Activated naive CD4-positive, alpha-beta T cell treated with anti-CD3 and anti-CD28 coated beads, Interleukin-2, amount 10 ng/mL, durations not matched to agents 7 days and 5 days (primary cell): ENCODE measurements around the gene MCAT.
"Not testable (repeated sequence)": the region's sequence is repeated elsewhere in the genome, so short reads cannot be mapped to it uniquely, and the experiment has no call there.

Source experiments
- CTCF ChIA-PET: fragments of 350-600 bp; sonication (Branson Sonifier 250); formaldehyde crosslinking; loops from one replicate; lab custom pipeline; 2021; ENCODE audit warnings: antibody characterized with exemption; lab: Charles Lee
- DNase-seq: peaks from one replicate; pipeline ENCODE4 v3.0.0-alpha.2; 2020
- H3K27ac Mint-ChIP-seq: one replicate; pipeline ENCODE4 v1.8.0; 2021; ENCODE audit warnings: mild to moderate bottlenecking, moderate library complexity, mixed read lengths
- H3K27me3 Mint-ChIP-seq: one replicate; pipeline ENCODE4 v1.8.0; 2021; ENCODE audit warnings: mild to moderate bottlenecking, mixed read lengths
- H3K36me3 Mint-ChIP-seq: one replicate; pipeline ENCODE4 v1.8.0; 2021; ENCODE audit warnings: mixed read lengths
- H3K4me1 Mint-ChIP-seq: one replicate; pipeline ENCODE4 v1.8.0; 2021; ENCODE audit warnings: mixed read lengths
- H3K4me3 Mint-ChIP-seq: one replicate; pipeline ENCODE4 v1.8.0; 2021; ENCODE audit warnings: mild to moderate bottlenecking, moderate library complexity, mixed read lengths
- H3K9me3 Mint-ChIP-seq: one replicate; pipeline ENCODE4 v1.8.0; 2021; ENCODE audit warnings: mixed read lengths

Gene MCAT

DNA sequence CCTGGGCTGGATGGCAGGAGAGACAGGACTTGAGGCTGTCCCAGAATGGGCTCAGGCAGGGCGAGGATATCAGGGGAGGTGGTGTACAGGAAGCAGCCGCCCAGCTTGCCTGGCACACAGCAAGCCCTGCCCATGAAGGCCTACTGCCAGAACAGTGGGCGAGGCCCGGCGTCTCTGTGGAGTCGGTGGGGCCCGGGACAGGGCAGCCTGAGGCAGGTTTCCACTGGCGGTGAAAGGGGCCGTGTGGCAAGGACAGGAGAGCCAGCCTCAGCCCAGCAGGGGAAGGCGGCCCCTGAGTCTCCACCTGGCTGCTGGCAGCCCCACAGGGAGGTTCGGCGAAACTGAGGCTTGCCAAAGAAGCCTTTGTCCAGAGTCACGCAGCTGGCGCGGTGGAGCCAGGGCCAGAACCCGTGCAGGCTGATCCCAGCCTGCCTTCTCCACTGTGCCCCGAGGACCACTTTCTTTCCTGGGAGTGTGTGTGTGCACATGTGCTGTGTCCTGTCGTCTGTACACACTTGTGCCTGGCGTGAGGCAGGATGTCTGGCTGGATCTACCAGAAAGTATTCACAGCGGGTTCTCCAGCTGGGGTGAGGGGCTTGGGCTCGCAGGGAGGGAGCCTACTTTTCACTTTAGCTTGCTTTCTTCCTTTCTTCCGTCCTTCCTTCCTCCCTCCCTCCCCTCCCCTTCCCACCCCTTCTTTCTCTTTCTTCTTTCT lies 9.3 kb upstream of the MCAT start:
- H3K27me3 Mint-ChIP-seq, result no peaks in the 10 kb centered on the region
- DNase-seq, result peak; percentile 77
- peak overlapping the region; percentile 88 for H3K4me3 Mint-ChIP-seq

DNA sequence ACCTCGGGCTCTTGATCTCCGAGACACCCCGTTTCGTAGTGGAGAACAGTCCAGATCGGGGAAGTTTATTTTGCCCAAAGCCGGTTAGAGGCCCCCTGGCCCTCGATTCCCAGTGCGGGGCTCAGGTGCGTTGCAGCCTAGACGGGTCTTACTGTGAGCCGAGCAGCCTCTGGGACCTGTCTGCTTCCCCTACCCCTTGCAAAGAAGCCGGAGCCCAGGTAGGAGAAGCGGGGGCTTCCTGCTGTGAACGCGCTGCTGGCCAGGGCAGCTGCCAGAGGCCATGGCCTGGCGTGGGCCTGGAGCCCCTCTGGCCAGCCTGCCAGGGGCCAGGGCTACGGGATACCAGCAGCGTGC lies 8.8 kb upstream of the MCAT start:
- Mint-ChIP-seq H3K9me3 (no peaks in the 10 kb centered on the region), H3K4me3 (peak overlapping the region; percentile 88), H3K4me1 (peaks cover 42% of the 10 kb centered on the region), H3K27ac (peak overlapping the region; percentile 86), H3K36me3 (peaks cover 2% of the 10 kb centered on the region), H3K27me3 (no peaks in the 10 kb centered on the region)
- no peak for DNase-seq
- CTCF ChIA-PET, result no interaction called here

More for the DNA sequence above, 9.3 kb upstream of the MCAT start:
- CTCF ChIA-PET, result no interaction called here
- Mint-ChIP-seq H3K36me3 (peaks cover 2% of the 10 kb centered on the region), H3K9me3 (no peaks in the 10 kb centered on the region), H3K4me1 (peaks cover 37% of the 10 kb centered on the region), H3K27ac (peak overlapping the region; percentile 86)

DNA sequence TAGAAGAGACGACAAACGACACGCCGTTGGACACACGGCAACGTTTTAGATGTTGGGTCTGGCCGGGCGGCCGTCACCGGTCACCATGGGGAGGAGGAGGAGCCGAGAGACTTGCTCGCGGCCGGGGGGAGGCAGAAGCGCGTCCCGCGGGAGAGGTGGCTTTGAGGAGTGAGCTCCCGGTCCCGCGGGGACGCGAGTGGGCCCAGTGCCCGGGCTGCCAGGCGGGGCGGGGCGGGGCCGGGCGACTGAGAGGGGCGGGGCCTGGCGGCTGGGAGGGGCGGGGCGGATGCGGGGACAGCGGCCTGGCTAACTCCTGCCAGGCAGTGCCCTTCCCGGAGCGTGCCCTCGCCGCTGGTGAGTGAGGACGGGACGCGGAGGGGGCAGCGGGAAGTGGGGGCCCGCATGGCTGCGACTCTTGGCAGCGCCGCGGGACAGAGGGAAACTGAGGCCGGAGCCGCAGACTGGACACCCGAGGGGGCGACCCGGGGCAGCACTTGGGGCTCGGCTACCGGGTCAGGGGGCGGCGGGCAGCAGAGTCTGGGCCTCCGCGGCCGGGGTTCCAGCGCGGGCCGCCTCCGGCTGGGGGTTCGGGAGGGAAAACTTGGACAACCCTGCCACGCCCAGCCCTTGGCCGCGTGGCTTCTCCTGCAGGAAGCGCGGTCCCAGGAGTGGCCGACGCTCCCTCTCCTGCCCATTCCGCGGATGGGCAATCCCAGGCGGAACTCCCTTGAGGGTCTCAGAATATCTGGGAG lies 8.2 kb upstream of the MCAT start, which contains the start of gene TSPO:
Gene TSPO, plus strand, starts transcription at position 309 of the 752 bp plus-strand sequence. CDS start 7,680 bp downstream, outside the sequence.
- DNase-seq, result peak; percentile 74
- CTCF ChIA-PET, result interaction anchor here (0.9 kb wide), 1 partner anchor 8 kb away, joined by 3 read pairs; no protein-coding TSS in a partner anchor

DNA sequence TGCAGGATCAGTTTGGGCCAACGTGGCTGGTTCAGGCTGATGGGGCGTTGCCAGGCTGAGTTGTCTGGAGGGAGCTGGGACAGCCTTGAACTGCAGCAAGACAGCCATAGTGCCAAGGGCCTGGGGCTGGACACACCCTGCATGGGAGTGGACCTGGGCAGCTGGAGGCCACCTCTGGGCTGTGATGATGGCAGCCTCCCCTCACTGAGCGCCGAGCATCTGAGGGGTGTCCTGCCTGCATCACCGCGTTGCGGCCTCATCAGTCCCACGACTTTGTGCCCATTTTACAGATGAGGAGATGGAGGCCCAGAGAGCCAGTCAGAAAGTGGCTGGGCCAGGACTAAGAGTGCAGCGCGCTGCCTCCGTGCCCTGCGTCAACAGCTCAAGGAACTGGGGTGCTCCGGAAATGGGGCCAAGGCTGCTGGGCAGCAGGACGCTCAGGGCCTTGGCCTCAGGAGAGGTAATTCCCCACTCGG lies 7.6 kb upstream of the MCAT start:
- H3K9me3 Mint-ChIP-seq, result no peaks in the 10 kb centered on the region
- peak overlapping the region; percentile 90 for H3K27ac Mint-ChIP-seq
- CTCF ChIA-PET, result interaction anchor here (0.9 to 1.1 kb wide), 2 partner anchors 8 to 61 kb away, joined by 3 read pairs; no protein-coding TSS in a partner anchor
- no peaks in the 10 kb centered on the region for H3K36me3 Mint-ChIP-seq
- peak overlapping the region; percentile 88 for H3K4me3 Mint-ChIP-seq
- DNase-seq, result no peak
- peaks cover 47% of the 10 kb centered on the region for H3K4me1 Mint-ChIP-seq
- no peaks in the 10 kb centered on the region for H3K27me3 Mint-ChIP-seq

More for the DNA sequence above, 8.2 kb upstream of the MCAT start, which contains the start of gene TSPO:
- Mint-ChIP-seq H3K27me3 (no peaks in the 10 kb centered on the region), H3K27ac (peak within 1 kb of the TSS; percentile 90), H3K9me3 (no peaks in the 10 kb centered on the region), H3K36me3 (peaks cover 2% of the 10 kb centered on the region), H3K4me3 (peak within 1 kb of the TSS; percentile 88), H3K4me1 (peaks cover 45% of the 10 kb centered on the region)

DNA sequence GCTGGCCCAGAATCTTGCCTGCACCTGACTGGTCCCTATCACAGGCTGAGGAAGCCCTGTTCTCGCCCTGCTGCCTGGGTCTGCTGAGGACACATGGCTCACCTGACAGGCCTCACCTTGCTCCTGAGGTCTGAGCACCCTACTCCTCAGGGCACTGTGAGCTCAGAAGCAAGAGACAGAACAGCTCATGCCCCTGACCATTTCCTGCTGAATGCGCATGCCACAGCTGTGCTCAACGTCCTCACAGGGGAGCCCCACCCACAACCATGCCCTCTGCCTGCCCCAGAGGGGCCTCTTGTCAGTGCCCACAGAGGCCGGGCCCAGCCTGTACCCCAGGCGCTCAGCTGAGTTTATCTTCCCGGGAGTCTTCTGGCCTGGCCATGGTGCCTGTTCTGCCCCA lies 5.4 kb upstream of the MCAT start:
- no peak for DNase-seq
- CTCF ChIA-PET, result no interaction called here
- H3K4me3 Mint-ChIP-seq, result no peak overlapping the region
- H3K27ac Mint-ChIP-seq, result no peak overlapping the region
- no peaks in the 10 kb centered on the region for H3K9me3 Mint-ChIP-seq
- no peaks in the 10 kb centered on the region for H3K36me3 Mint-ChIP-seq
- peaks cover 50% of the 10 kb centered on the region for H3K4me1 Mint-ChIP-seq
- H3K27me3 Mint-ChIP-seq, result no peaks in the 10 kb centered on the region

DNA sequence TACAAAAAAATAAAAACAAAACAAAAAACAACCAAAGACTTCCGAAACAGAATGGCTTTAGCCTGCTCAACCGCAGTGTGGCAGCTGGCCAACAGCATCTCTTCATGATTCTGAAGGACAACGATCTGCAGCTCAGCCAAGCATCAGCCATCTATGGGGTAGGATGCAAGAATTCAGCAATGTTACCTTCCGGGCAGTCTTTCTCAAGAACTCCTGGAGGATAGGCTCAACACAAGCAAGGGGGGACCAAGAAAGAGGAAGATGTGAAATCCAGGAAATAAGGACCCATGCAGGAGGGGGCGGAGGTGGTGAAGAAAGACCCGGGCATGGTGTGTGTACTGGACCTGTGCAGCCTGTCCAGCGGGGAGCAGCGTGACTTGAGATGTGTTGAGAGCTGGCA lies 4.6 kb upstream of the MCAT start:
- H3K9me3 Mint-ChIP-seq, result no peaks in the 10 kb centered on the region
- peak overlapping the region; percentile 52 for H3K4me3 Mint-ChIP-seq
- H3K27ac Mint-ChIP-seq, result no peak overlapping the region
- no peak for DNase-seq
- H3K27me3 Mint-ChIP-seq, result no peaks in the 10 kb centered on the region
- no peaks in the 10 kb centered on the region for H3K36me3 Mint-ChIP-seq
- H3K4me1 Mint-ChIP-seq, result peaks cover 50% of the 10 kb centered on the region
- CTCF ChIA-PET, result no interaction called here

DNA sequence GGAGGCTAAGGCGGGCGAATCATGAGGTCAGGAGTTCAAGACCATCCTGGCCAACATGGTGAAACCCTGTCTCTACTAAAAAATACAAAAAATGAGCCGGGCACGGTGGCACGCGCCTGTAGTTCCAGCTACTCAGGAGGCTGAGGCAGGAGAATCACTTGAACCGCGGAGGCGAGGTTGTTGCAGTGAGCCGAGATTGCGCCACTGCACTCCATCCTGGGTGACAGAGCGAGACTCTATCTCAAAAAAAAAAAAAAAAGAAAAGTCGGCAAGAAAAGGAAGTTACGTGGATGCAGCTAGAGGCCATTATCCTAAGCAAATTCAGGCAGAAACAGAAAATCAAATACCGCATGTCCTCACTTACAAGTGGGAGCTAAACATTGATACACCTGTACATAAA lies 3.1 kb upstream of the MCAT start:
- CTCF ChIA-PET, result interaction anchor here (0.6 kb wide), 1 partner anchor 41 kb away, joined by 3 read pairs; the partner anchor contains the start of gene TTLL12
- DNase-seq, H3K9me3 Mint-ChIP-seq, H3K27me3 Mint-ChIP-seq, H3K27ac Mint-ChIP-seq, H3K36me3 Mint-ChIP-seq, H3K4me3 Mint-ChIP-seq: not testable (repeated sequence)
- H3K4me1 Mint-ChIP-seq, result peaks cover 56% of the 10 kb centered on the region

DNA sequence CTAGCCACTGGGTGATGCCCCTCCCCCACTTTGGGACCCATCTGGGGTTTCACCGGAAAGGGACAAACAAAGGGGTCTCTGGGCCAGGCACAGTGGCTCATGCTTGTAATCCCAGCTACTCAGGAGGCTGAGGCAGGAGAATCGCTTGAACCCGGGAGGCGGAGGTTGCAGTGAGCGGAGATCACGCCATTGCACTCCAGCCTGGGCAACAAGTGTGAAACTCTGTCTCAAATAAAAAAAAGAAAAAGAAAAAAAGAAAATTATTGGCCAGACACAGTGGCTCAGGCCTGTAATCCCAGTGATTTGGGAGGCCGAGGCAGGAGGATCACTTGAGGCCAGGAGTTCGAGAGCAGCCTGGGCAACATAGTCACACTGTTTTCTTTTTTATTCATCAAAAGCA lies 2.2 kb upstream of the MCAT start:
- H3K4me3 Mint-ChIP-seq, DNase-seq, H3K27ac Mint-ChIP-seq, H3K27me3 Mint-ChIP-seq, CTCF ChIA-PET, H3K9me3 Mint-ChIP-seq, H3K36me3 Mint-ChIP-seq: not testable (repeated sequence)
- H3K4me1 Mint-ChIP-seq, result peaks cover 57% of the 10 kb centered on the region

DNA sequence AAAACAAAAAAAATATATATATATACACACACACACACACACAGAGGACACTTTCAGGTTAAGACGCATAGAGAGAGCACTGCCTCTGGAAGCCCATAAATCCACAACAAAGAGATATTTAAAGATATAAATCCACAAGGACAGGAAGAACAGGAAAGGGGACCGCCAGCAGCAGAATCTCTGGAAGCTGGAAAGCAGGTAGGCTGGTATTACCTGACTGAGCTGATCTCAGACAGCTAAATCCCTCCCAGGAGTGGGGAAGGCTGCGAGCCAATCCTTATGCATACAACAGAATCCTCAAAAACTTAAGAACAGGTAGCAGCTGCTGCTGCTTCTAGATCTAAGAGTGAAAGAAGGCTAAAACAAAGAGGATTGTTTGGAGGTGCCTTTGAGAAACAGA lies 1.8 kb upstream of the MCAT start:
- peaks cover 5% of the 10 kb centered on the region for H3K36me3 Mint-ChIP-seq
- no peaks in the 10 kb centered on the region for H3K27me3 Mint-ChIP-seq
- CTCF ChIA-PET, result no interaction called here
- no peak overlapping the region for H3K4me3 Mint-ChIP-seq
- H3K9me3 Mint-ChIP-seq, result no peaks in the 10 kb centered on the region
- DNase-seq, result no peak
- peaks cover 55% of the 10 kb centered on the region for H3K4me1 Mint-ChIP-seq
- H3K27ac Mint-ChIP-seq, result no peak overlapping the region

DNA sequence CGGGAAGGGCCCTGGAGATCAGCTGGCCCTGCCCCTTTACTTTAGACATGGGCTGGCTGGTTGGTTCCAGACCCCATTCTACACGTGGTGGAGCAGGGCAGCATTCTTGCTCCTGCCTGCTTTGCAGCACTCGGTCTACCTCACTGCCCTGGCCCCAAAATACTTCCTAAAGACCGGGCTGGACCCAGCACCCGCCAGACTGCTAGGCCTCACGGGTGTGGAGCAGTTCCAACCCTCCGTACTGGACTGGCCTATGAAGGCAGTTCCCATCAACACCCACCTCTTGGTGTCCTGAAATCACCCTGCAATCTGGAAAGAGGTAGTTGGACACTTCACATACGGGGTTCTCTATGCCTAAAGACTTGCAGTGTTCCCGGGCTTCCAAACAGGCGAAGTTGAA lies 6.4 kb downstream of the MCAT start:
- Mint-ChIP-seq H3K27me3 (no peaks in the 10 kb centered on the region), H3K9me3 (no peaks in the 10 kb centered on the region), H3K27ac (no peak overlapping the region), H3K4me3 (no peak overlapping the region), H3K4me1 (peaks cover 12% of the 10 kb centered on the region), H3K36me3 (peaks cover 25% of the 10 kb centered on the region)
- DNase-seq, result no peak
- CTCF ChIA-PET, result interaction anchor here (1.4 kb wide), 1 partner anchor 24 kb away, joined by 4 read pairs; no protein-coding TSS in a partner anchor

DNA sequence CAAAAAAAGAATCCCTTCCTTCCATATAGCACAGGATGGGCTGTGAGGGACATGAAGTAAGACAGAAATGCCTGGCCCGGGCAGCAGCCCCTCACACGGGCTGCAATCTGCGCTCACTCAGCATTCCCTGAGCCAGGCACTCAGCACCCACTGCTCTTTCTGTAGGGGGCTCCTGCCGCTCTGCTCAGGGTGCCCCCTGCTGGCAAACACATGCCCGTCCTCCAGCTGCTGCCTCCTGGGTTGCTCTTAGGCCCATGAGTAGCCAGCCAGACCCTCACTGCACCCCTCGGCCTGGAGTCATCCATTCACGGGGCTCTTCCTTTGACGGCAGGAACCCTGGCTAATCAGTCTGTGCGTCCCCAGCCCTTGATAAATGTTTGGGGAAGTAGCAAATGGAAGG lies 6.9 kb downstream of the MCAT start:
- peaks cover 8% of the 10 kb centered on the region for H3K4me1 Mint-ChIP-seq
- H3K4me3 Mint-ChIP-seq, result no peak overlapping the region
- no peaks in the 10 kb centered on the region for H3K27me3 Mint-ChIP-seq
- peak; percentile 59 for DNase-seq
- H3K36me3 Mint-ChIP-seq, result peaks cover 25% of the 10 kb centered on the region
- CTCF ChIA-PET, result interaction anchor here (1.4 kb wide), 1 partner anchor 23 kb away, joined by 4 read pairs; no protein-coding TSS in a partner anchor
- H3K27ac Mint-ChIP-seq, result peak overlapping the region; percentile 19
- no peaks in the 10 kb centered on the region for H3K9me3 Mint-ChIP-seq

DNA sequence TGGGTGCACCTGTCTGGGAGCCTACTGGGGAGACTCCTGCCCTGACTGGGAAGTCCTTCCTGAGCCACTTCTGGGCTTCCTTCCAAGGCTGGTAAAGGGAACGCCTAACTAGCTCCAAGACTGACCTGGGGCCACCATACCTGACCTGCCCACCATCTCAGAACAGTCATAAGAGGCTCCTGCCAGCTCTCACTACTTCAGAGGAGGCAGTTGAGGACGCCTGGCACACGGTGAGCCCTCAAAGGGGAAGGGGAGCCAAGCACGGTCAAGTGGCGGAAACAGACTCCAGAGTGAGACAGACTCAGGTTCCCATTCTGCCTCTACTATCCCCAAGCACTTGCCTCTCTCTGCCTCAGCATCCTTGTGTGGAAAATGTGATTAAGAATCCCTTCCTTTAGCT lies 7.6 kb downstream of the MCAT start:
- Mint-ChIP-seq H3K27ac (no peak overlapping the region), H3K4me1 (peaks cover under 1% of the 10 kb centered on the region), H3K27me3 (no peaks in the 10 kb centered on the region), H3K9me3 (no peaks in the 10 kb centered on the region), H3K36me3 (peaks cover 25% of the 10 kb centered on the region), H3K4me3 (no peak overlapping the region)
- DNase-seq, result no peak
- CTCF ChIA-PET, result interaction anchor here (1.0 to 1.4 kb wide), 3 partner anchors 11 to 24 kb away, joined by 3 to 4 read pairs (median 3); no protein-coding TSS in a partner anchor

DNA sequence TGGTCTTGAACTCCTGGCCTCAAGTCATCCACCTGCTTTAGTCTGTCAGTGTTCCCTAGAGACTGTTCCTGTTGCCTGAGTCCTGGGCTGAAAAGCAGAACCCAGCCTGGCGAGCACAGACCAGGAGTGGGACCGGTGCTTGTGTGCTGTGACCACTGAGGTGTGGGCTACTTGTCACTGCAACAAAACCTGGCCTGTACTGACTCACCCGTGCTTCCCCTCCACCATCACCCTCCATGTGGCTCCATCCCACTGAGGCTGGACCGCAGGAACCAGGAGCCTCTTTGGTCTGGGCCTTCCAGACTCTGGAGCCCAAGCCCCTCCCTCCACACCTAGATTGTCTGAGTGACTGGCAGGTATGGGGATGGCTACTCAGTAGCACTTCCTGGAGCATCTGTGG lies 8.6 kb downstream of the MCAT start:
- Mint-ChIP-seq H3K4me3 (no peak overlapping the region), H3K4me1 (no peaks in the 10 kb centered on the region), H3K9me3 (no peaks in the 10 kb centered on the region), H3K27ac (no peak overlapping the region), H3K27me3 (no peaks in the 10 kb centered on the region), H3K36me3 (peaks cover 19% of the 10 kb centered on the region)
- no peak for DNase-seq
- CTCF ChIA-PET, result interaction anchor here (1.0 kb wide), 1 partner anchor 23 kb away, joined by 3 read pairs; no protein-coding TSS in a partner anchor

DNA sequence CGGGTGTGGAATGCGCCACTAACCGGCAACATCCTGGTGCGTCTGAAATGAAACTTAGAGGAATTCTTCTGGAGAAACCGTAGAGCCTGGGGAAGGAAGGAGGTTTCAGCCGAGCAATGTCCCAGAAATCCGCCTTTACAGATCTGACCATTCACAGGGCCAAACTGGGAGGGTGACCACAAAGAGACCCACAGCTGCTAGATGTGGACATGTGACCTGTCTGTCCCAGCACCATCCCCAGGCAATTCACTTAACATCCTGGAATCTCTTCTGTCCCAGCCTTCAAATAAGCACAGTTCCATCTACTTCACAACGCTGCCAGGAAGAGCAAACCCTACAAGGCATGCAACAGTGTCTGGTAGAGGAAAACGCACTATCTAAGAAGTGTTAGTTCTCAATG lies 9.8 kb downstream of the MCAT start:
- no peak for DNase-seq
- peak overlapping the region; percentile 42 for H3K27ac Mint-ChIP-seq
- CTCF ChIA-PET, result no interaction called here

More for the DNA sequence above, 9.8 kb downstream of the MCAT start:
- Mint-ChIP-seq H3K4me3 (no peak overlapping the region), H3K9me3 (no peaks in the 10 kb centered on the region), H3K27me3 (no peaks in the 10 kb centered on the region), H3K4me1 (peaks cover 4% of the 10 kb centered on the region), H3K36me3 (peaks cover 19% of the 10 kb centered on the region)
